CD14-positive monocyte (primary cell): ENCODE results near the gene GATA5. TPM values are rescaled to one million over a fixed set of nuclear protein-coding genes. Genes with fewer than 3 reads are reported as not detected.

Experiments used
- DNase-seq, 3 donors: peaks; one replicate each; pipeline ENCODE4 v3.0.0-alpha.2; 2011 to 2022
- H2AFZ ChIP-seq: 2 replicates; pipeline ENCODE4 v1.6.0; 2012; ENCODE audit warnings: mild to moderate bottlenecking, low read depth, low read length, inconsistent platforms; ENCODE audit not compliant: insufficient read depth, poor library complexity, severe bottlenecking
- H3K27ac ChIP-seq, 2 donors: 1 replicate in 1 of 2; 2 replicates in 1 of 2; pipeline ENCODE4 v1.5.1; 2012 to 2013; ENCODE audit warnings: low read length in 2 of 2, control low read depth in 1 of 2, inconsistent platforms in 1 of 2, low read depth in 1 of 2, mild to moderate bottlenecking in 1 of 2
- H3K27me3 ChIP-seq, 2 donors: one replicate each; pipeline versions ENCODE4 v1.6.0 to v1.6.1; 2011 to 2013; ENCODE audit warnings: low read length in 2 of 2; ENCODE audit not compliant: control insufficient read depth in 2 of 2, insufficient read depth in 2 of 2
- H3K36me3 ChIP-seq, 2 donors: replicated peaks in 1 of 2; 1 replicate in 1 of 2; 2 replicates in 1 of 2; pipeline versions ENCODE4 v1.5.1 to v1.6.1; 2012 to 2013; ENCODE audit warnings: low read length in 2 of 2, control low read depth in 1 of 2, inconsistent platforms in 1 of 2, mild to moderate bottlenecking in 1 of 2; ENCODE audit not compliant: insufficient read depth in 2 of 2, control insufficient read depth in 1 of 2
- H3K4me1 ChIP-seq, 2 donors: 1 replicate in 1 of 2; 2 replicates in 1 of 2; pipeline versions ENCODE4 v1.5.1 to v1.6.1; 2012 to 2013; ENCODE audit warnings: low read length in 2 of 2, control low read depth in 1 of 2, inconsistent platforms in 1 of 2, mild to moderate bottlenecking in 1 of 2, moderate library complexity in 1 of 2; ENCODE audit not compliant: insufficient read depth in 2 of 2, control insufficient read depth in 1 of 2
- H3K4me2 ChIP-seq: replicated peaks from 2 replicates; pipeline ENCODE3; 2012; ENCODE audit warnings: low read length, moderate library complexity, mild to moderate bottlenecking; ENCODE audit not compliant: poor library complexity, severe bottlenecking; ENCODE audit errors: extremely low read depth
- H3K4me3 ChIP-seq, 3 experiments: fragments of 200-600 bp in 1 of 3; sonication (generic) in 1 of 3; replicated peaks in 1 of 3; 1 replicate in 2 of 3; 2 replicates in 1 of 3; pipeline ENCODE4 v1.5.1; 2011 to 2013; ENCODE audit warnings: low read length in 3 of 3, mild to moderate bottlenecking in 3 of 3, control low read depth in 2 of 3, low read depth in 2 of 3, inconsistent platforms in 1 of 3, moderate library complexity in 1 of 3
- H3K79me2 ChIP-seq: 2 replicates; pipeline ENCODE4 v1.6.0; 2012; ENCODE audit warnings: mild to moderate bottlenecking, control low read depth, inconsistent platforms, low read length, moderate library complexity; ENCODE audit not compliant: insufficient read depth
- H3K9ac ChIP-seq: 2 replicates; pipeline ENCODE4 v1.6.0; 2017; ENCODE audit warnings: low read length, mild to moderate bottlenecking; ENCODE audit not compliant: insufficient read depth, poor library complexity, severe bottlenecking
- H3K9me3 ChIP-seq, 2 donors: replicated peaks in 1 of 2; 1 replicate in 1 of 2; 2 replicates in 1 of 2; pipeline versions ENCODE4 v1.5.1 to v1.6.1; 2012 to 2013; ENCODE audit warnings: low read length in 2 of 2, control low read depth in 1 of 2; ENCODE audit not compliant: control insufficient read depth in 1 of 2, insufficient read depth in 1 of 2
- H4K20me1 ChIP-seq: 2 replicates; pipeline ENCODE4 v1.6.0; 2012; ENCODE audit warnings: mild to moderate bottlenecking, low read length, control low read depth, moderate library complexity; ENCODE audit not compliant: insufficient read depth
- H3K27ac Mint-ChIP-seq, 7 donors: one replicate each; pipeline ENCODE4 v1.8.0; 2020; ENCODE audit warnings: mild to moderate bottlenecking in 7 of 7, mixed read lengths in 7 of 7, moderate library complexity in 6 of 7, inconsistent platforms in 2 of 7
- H3K27me3 Mint-ChIP-seq, 3 donors: one replicate each; pipeline ENCODE4 v1.8.0; 2021 to 2022; ENCODE audit warnings: low read depth in 3 of 3, mild to moderate bottlenecking in 3 of 3, mixed read lengths in 3 of 3, moderate library complexity in 3 of 3, inconsistent platforms in 1 of 3
- H3K36me3 Mint-ChIP-seq, 2 donors: one replicate each; pipeline ENCODE4 v1.8.0; 2020; ENCODE audit warnings: mixed read lengths in 2 of 2, inconsistent platforms in 1 of 2, mild to moderate bottlenecking in 1 of 2
- H3K4me1 Mint-ChIP-seq: one replicate; pipeline ENCODE4 v1.8.0; 2020; ENCODE audit warnings: mild to moderate bottlenecking, mixed read lengths
- H3K4me3 Mint-ChIP-seq, 2 donors: one replicate each; pipeline ENCODE4 v1.8.0; 2020; ENCODE audit warnings: mild to moderate bottlenecking in 2 of 2, mixed read lengths in 2 of 2, moderate library complexity in 1 of 2
- H3K9me3 Mint-ChIP-seq, 7 donors: one replicate each; pipeline ENCODE4 v1.8.0; 2020 to 2022; ENCODE audit warnings: mixed read lengths in 7 of 7, mild to moderate bottlenecking in 6 of 7, moderate library complexity in 6 of 7, inconsistent platforms in 2 of 7
- CTCF ChIP-seq: fragments of 200-600 bp; IDR thresholded peaks from one replicate; pipeline ENCODE4 v1.8.0; 2022; ENCODE audit warnings: antibody characterized with exemption, mild to moderate bottlenecking
- WGBS: methylation state at CpG from one replicate; pipeline ENCODE4 v1.1.5; 2013; ENCODE audit warnings: missing lambda C conversion rate; ENCODE audit not compliant: insufficient coverage; 5-methylcytosine and 5-hydroxymethylcytosine counted together
- intact Hi-C, 2 donors: fragments of 100-400 bp; cut with micrococcal nuclease; formaldehyde crosslinking; loops; one replicate each; pipeline versions ENCODE4 v1.15.0 to v1.15.1; 2023
- polyA plus RNA-seq, 3 donors: library from polyadenylated mRNA; depleted of rRNA in 1 of 3; unstranded in 2 of 3; stranded (reverse) in 1 of 3; fragments of 300-500 nt in 2 of 3; fragments of >200 nt in 1 of 3; fragmentation: Illumina TruSeq in 2 of 3; gene quantifications; 1 replicate in 2 of 3; 2 replicates in 1 of 3; pipeline ENCODE4 v1.2.3, GENCODE V29; 2012 to 2021

GATA5 gene
- polyA plus RNA-seq, 3 donors = not detected

GRCh38 chr20:62496568-62497218 lies 20.9 kb upstream of the GATA5 start:
- H3K36me3 Mint-ChIP-seq = no peaks in the 10 kb centered on the region
- H3K9ac ChIP-seq = no peak overlapping the region
- no peak overlapping the region for H3K4me2 ChIP-seq
- peak; percentile 71 for TF ChIP-seq CTCF
- intact Hi-C loops = no loop called here
- peaks cover 16% of the 10 kb centered on the region for H3K4me1 Mint-ChIP-seq
- no peak overlapping the region for H3K4me3 ChIP-seq
- WGBS = 41% methylated on average over 25 of the region's 32 CpGs
- H3K79me2 ChIP-seq = no peaks in the 10 kb centered on the region
- H3K4me3 Mint-ChIP-seq = no peak overlapping the region
- H3K27ac Mint-ChIP-seq = no peak overlapping the region
- no peaks in the 10 kb centered on the region for H3K9me3 ChIP-seq
- H3K4me1 ChIP-seq = peaks cover 0 to 5% of the 10 kb centered on the region in 2 donors
- H3K36me3 ChIP-seq = no peaks in the 10 kb centered on the region
- H3K27me3 Mint-ChIP-seq = peaks cover 6 to 7% (median 6%) of the 10 kb centered on the region in 3 donors
- no peak overlapping the region for H3K27ac ChIP-seq
- H4K20me1 ChIP-seq = no peaks in the 10 kb centered on the region
- no peak overlapping the region for H2AFZ ChIP-seq
- peaks cover 0 to 3% of the 10 kb centered on the region in 2 donors for H3K27me3 ChIP-seq
- peak in 1 of 3 donors; percentile 11 for DNase-seq
- H3K9me3 Mint-ChIP-seq = peaks cover 0 to 3% (median 0%) of the 10 kb centered on the region in 7 donors

- Mint-ChIP-seq H3K9me3 (peaks cover 0 to 3% (median 0%) of the 10 kb centered on the region in 7 donors), H3K27ac (no peak overlapping the region), H3K27me3 (peaks cover 6 to 7% (median 6%) of the 10 kb centered on the region in 3 donors), H3K36me3 (no peaks in the 10 kb centered on the region), H3K4me3 (no peak overlapping the region), H3K4me1 (peaks cover 11% of the 10 kb centered on the region)
- no peak overlapping the region for H2AFZ ChIP-seq
- H3K79me2 ChIP-seq = no peaks in the 10 kb centered on the region
- H3K27me3 ChIP-seq = peaks cover 0 to 3% of the 10 kb centered on the region in 2 donors
- no peaks in the 10 kb centered on the region for H4K20me1 ChIP-seq
- DNase-seq = no peak
- H3K4me3 ChIP-seq = no peak overlapping the region
- no peaks in the 10 kb centered on the region for H3K9me3 ChIP-seq
- H3K4me1 ChIP-seq = peaks cover 0 to 5% of the 10 kb centered on the region in 2 donors
- H3K4me2 ChIP-seq = no peak overlapping the region
- no peaks in the 10 kb centered on the region for H3K36me3 ChIP-seq
- H3K9ac ChIP-seq = no peak overlapping the region
- intact Hi-C loops = no loop called here
- WGBS = 56% methylated on average over 17 of the region's 34 CpGs
- no peak for TF ChIP-seq CTCF
- H3K27ac ChIP-seq = no peak overlapping the region
These were observed 20.2 kb upstream of the GATA5 start for GRCh38 chr20:62495749-62496567.
